SK-N-MC (cell line): Measurements from ENCODE around the gene GBP4.

Experiments
- EZH2 ChIP-seq: fragments of 200-600 bp; sonication (generic); IDR thresholded peaks from one replicate; pipeline ENCODE4 v1.6.1; 2017; ENCODE audit warnings: antibody characterized with exemption
- FOXP2 ChIP-seq: optimal IDR thresholded peaks from 2 replicates; pipeline ENCODE3; 2011; ENCODE audit warnings: mild to moderate bottlenecking, moderate library complexity; ENCODE audit not compliant: insufficient read depth; ENCODE audit errors: extremely low read length, control extremely low read depth
- POLR2AphosphoS5 ChIP-seq: IDR thresholded peaks from 2 replicates; pipeline ENCODE4 v1.6.1; 2012; ENCODE audit warnings: mild to moderate bottlenecking, low read depth, low read length, borderline replicate concordance

DNA sequence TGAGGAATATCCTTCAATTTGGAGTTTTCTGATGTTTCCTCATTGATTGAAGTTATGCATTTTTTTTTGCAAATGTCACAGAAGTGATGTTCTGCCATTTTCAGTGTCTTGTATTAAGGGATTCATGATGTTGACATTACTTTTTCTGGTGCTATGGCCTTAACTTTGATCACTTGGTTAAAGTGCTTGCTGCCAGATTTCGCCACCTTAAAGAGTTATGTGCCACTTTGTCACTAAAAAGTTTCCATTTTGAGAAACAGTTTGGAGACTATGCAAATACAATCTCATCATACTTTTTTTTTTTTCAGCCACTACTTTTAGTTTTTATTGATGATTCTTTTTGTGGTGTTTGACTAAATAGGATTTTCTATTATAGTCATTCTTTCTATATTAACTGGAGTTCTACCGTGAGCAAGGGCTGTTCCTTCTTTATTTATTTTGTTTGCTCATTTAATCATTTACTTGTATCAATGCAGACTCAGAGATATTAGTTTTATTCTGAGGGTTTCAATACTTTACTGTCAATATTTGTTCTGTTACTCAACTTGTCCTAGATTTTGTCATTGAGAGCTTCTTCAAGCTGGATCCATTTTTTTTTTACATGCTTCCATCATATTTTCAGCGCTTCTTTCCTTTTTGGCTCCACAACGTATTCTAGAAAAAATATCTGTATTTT is 26.1 kb downstream of the GBP4 start:
- TF ChIP-seq FOXP2, result no peak
- TF ChIP-seq EZH2, result no peak
- TF ChIP-seq POLR2AphosphoS5, result no peak
